IMR-90 (cell line): ENCODE results near the gene ANO4. TPM values are rescaled to one million over a fixed set of nuclear protein-coding genes. Genes with fewer than 3 reads are reported as not detected.

Source experiments
- ATAC-seq: fragments of 200-7000 bp; cut with Tn5 transposase; 2 replicates; pipeline ENCODE4 v1.9.1; 2020; ENCODE audit warnings: low read depth, mild to moderate bottlenecking, moderate library complexity
- BruUV-seq: library from RNA; stranded (reverse); fragments of 400-500 nt; replicated peaks from 2 replicates; lab custom pipeline; 2021; lab: Mats Ljungman, UMichigan
- CTCF ChIA-PET: fragments of 300-600 bp; formaldehyde crosslinking; extraction: SDS; loops from one replicate; lab custom pipeline; 2021; ENCODE audit warnings: antibody characterized with exemption; lab: Yijun Ruan, JAX
- POLR2A ChIA-PET: fragments of 300-600 bp; sonication (Branson Sonifier 250); formaldehyde crosslinking; loops from one replicate; lab custom pipeline; 2022; ENCODE audit warnings: antibody characterized with exemption; ENCODE audit not compliant: unreplicated experiment; lab: Charles Lee
- DNase-seq: peaks from one replicate; pipeline ENCODE4 v3.0.0; 2013
- H2AFZ ChIP-seq: replicated peaks from 2 replicates; pipeline ENCODE3; 2013; ENCODE audit warnings: low read length, mild to moderate bottlenecking; ENCODE audit not compliant: poor library complexity
- H2AK5ac ChIP-seq: 2 replicates; pipeline ENCODE4 v1.6.1; 2013; ENCODE audit warnings: low read depth, low read length, inconsistent platforms
- H2AK9ac ChIP-seq: replicated peaks from 2 replicates; pipeline ENCODE3; 2013; ENCODE audit warnings: mild to moderate bottlenecking, low read depth, low read length, moderate library complexity; ENCODE audit not compliant: poor library complexity
- H2BK120ac ChIP-seq: 2 replicates; pipeline ENCODE4 v1.6.1; 2013; ENCODE audit warnings: low read depth, low read length, inconsistent platforms
- H2BK15ac ChIP-seq: 3 replicates; pipeline ENCODE4 v1.6.1; 2013; ENCODE audit warnings: low read depth, low read length, inconsistent platforms
- H2BK20ac ChIP-seq: 2 replicates; pipeline ENCODE4 v1.6.1; 2013; ENCODE audit warnings: low read depth, mild to moderate bottlenecking, inconsistent platforms, low read length, moderate library complexity
- H2BK5ac ChIP-seq: 2 replicates; pipeline ENCODE4 v1.6.1; 2013; ENCODE audit warnings: mild to moderate bottlenecking, low read depth, low read length, inconsistent platforms; ENCODE audit not compliant: poor library complexity, severe bottlenecking
- H3K14ac ChIP-seq: replicated peaks from 2 replicates; pipeline ENCODE4 v1.6.1; 2013; ENCODE audit warnings: low read depth, low read length, inconsistent platforms
- H3K18ac ChIP-seq: 2 replicates; pipeline ENCODE4 v1.6.1; 2013; ENCODE audit warnings: low read depth, low read length, control low read depth
- H3K23ac ChIP-seq: 2 replicates; pipeline ENCODE4 v1.6.1; 2013; ENCODE audit warnings: low read depth, low read length, inconsistent platforms
- H3K27ac ChIP-seq: 2 replicates; pipeline ENCODE4 v1.5.1; 2013; ENCODE audit warnings: mild to moderate bottlenecking, control low read depth, low read length; ENCODE audit not compliant: insufficient read depth
- H3K27me3 ChIP-seq: 2 replicates; pipeline ENCODE4 v1.6.1; 2013; ENCODE audit warnings: low read length; ENCODE audit not compliant: control insufficient read depth, insufficient read depth
- H3K36me3 ChIP-seq: 2 replicates; pipeline ENCODE4 v1.6.1; 2013; ENCODE audit warnings: low read length, mixed read lengths; ENCODE audit not compliant: control insufficient read depth, insufficient read depth
- H3K4ac ChIP-seq: 2 replicates; pipeline ENCODE4 v1.6.1; 2013; ENCODE audit warnings: low read depth, low read length, inconsistent platforms
- H3K4me1 ChIP-seq: 2 replicates; pipeline ENCODE4 v1.6.1; 2013; ENCODE audit warnings: low read length, mixed read lengths; ENCODE audit not compliant: control insufficient read depth, insufficient read depth
- H3K4me2 ChIP-seq: 2 replicates; pipeline ENCODE4 v1.6.1; 2013; ENCODE audit warnings: low read depth, mild to moderate bottlenecking, control low read depth, low read length, moderate library complexity
- H3K4me3 ChIP-seq: 2 replicates; pipeline ENCODE4 v1.5.1; 2013; ENCODE audit warnings: low read depth, mild to moderate bottlenecking, control low read depth, low read length, moderate library complexity; ENCODE audit not compliant: insufficient read depth
- H3K56ac ChIP-seq: 2 replicates; pipeline ENCODE4 v1.6.1; 2013; ENCODE audit warnings: low read length, inconsistent platforms; ENCODE audit not compliant: insufficient read depth; ENCODE audit errors: extremely low read depth
- H3K79me1 ChIP-seq, 2 experiments: 2 replicates each; pipeline ENCODE4 v1.6.1; 2013; ENCODE audit warnings: low read length in 2 of 2, inconsistent platforms in 1 of 2, low read depth in 1 of 2
- H3K9ac ChIP-seq: 2 replicates; pipeline ENCODE4 v1.6.1; 2013; ENCODE audit warnings: low read depth, low read length, control low read depth
- H3K9me1 ChIP-seq: 2 replicates; pipeline ENCODE4 v1.6.1; 2013; ENCODE audit warnings: low read length, inconsistent platforms; ENCODE audit not compliant: insufficient read depth
- H3K9me3 ChIP-seq: 2 replicates; pipeline ENCODE4 v1.6.1; 2013; ENCODE audit warnings: low read length; ENCODE audit not compliant: control insufficient read depth, insufficient read depth
- H4K20me1 ChIP-seq: 2 replicates; pipeline ENCODE4 v1.6.1; 2013; ENCODE audit warnings: low read length, inconsistent platforms; ENCODE audit not compliant: insufficient read depth
- H4K5ac ChIP-seq: 2 replicates; pipeline ENCODE4 v1.6.1; 2013; ENCODE audit warnings: mild to moderate bottlenecking, low read depth, low read length, control low read depth
- H4K8ac ChIP-seq, 2 experiments: 2 replicates each; pipeline ENCODE4 v1.6.1; 2013; ENCODE audit warnings: low read depth in 2 of 2, low read length in 2 of 2, control low read depth in 1 of 2, inconsistent platforms in 1 of 2
- H4K91ac ChIP-seq: 2 replicates; pipeline ENCODE4 v1.6.1; 2013; ENCODE audit warnings: low read depth, low read length, inconsistent platforms; ENCODE audit not compliant: insufficient read depth
- CEBPB ChIP-seq: IDR thresholded peaks from 2 replicates; pipeline ENCODE4 v1.6.1; 2012; ENCODE audit warnings: low read depth, low read length, improper control_type of control experiment
- CHD1 ChIP-seq: IDR thresholded peaks from 2 replicates; pipeline ENCODE4 v1.6.1; 2012; ENCODE audit warnings: low read depth, low read length, improper control_type of control experiment
- CTCF ChIP-seq: conservative IDR thresholded peaks from 2 replicates; pipeline ENCODE4 v1.5.1; 2012; ENCODE audit warnings: mild to moderate bottlenecking, low read depth, low read length, improper control_type of control experiment
- MAFK ChIP-seq: IDR thresholded peaks from 2 replicates; pipeline ENCODE4 v1.6.1; 2012; ENCODE audit warnings: low read depth, low read length, improper control_type of control experiment
- MAZ ChIP-seq: IDR thresholded peaks from 2 replicates; pipeline ENCODE4 v1.6.1; 2012; ENCODE audit warnings: low read depth, mild to moderate bottlenecking, low read length, improper control_type of control experiment, moderate library complexity, borderline replicate concordance
- MXI1 ChIP-seq: IDR thresholded peaks from 2 replicates; pipeline ENCODE4 v1.6.1; 2012; ENCODE audit warnings: low read depth, mild to moderate bottlenecking, low read length, moderate library complexity, borderline replicate concordance
- SMC3 ChIP-seq: fragments of 150-350 bp; IDR thresholded peaks from 2 replicates; pipeline ENCODE4 v1.6.1; 2016; ENCODE audit warnings: low read depth, mild to moderate bottlenecking, antibody characterized with exemption, low read length, moderate library complexity
- WGBS, 2 experiments: methylation state at CpG; one replicate each; pipeline versions ENCODE4 v1.1.5 to v1.1.7; 2013; ENCODE audit warnings: missing lambda C conversion rate in 2 of 2; ENCODE audit not compliant: insufficient read length in 1 of 2; ENCODE audit errors: extremely low coverage in 2 of 2; 5-methylcytosine and 5-hydroxymethylcytosine counted together
- dilution Hi-C: fragments of 300-500 bp; cut with HindIII; formaldehyde crosslinking; loops from one replicate; pipeline ENCODE4 v1.14.3; 2018; ENCODE audit warnings: low sequenced_read_pairs; ENCODE audit not compliant: unreplicated experiment
- in situ Hi-C: fragments of 300-500 bp; cut with MboI; formaldehyde crosslinking; loops from 3 replicates; pipeline ENCODE4 v1.14.3; 2019; ENCODE audit warnings: low sequenced_read_pairs, inconsistent platforms, mixed read lengths
- intact Hi-C: fragments of 100-400 bp; cut with micrococcal nuclease; formaldehyde crosslinking; loops from 2 replicates; pipeline ENCODE4 v1.10.0; 2022
- polyA plus RNA-seq, 3 experiments: library from polyadenylated mRNA; depleted of rRNA; stranded (reverse); fragments of >200 nt; gene quantifications; 2 replicates each; pipeline ENCODE4 v1.2.3, GENCODE V29; 2012; ENCODE audit warnings: low replicate concordance in 1 of 3
- total RNA-seq: library from RNA; depleted of rRNA; stranded (reverse); fragments of >200 nt; gene quantifications from 2 replicates; pipeline ENCODE4 v1.2.3, GENCODE V29; 2012

Gene ANO4
- total and polyA plus RNA-seq, 2 of the 4 experiments (the other 2 are of a cell fraction) = 4.7 to 10.2 TPM

GRCh38 chr12:101039848-101040531 is 245.4 kb downstream of the ANO4 start:
- in situ Hi-C loops (no loop called here), dilution Hi-C loops (no loop called here), intact Hi-C loops (no loop called here)
- DNase-seq = no peak
- H3K18ac ChIP-seq = no peak overlapping the region
- no peak overlapping the region for H3K4ac ChIP-seq
- no peak overlapping the region for H4K8ac ChIP-seq
- H4K91ac ChIP-seq = no peak overlapping the region
- H3K56ac ChIP-seq = no peak overlapping the region
- BruUV-seq = no TSS peak
- H3K4me3 ChIP-seq = no peak overlapping the region
- no peaks in the 10 kb centered on the region for H3K9me3 ChIP-seq
- H2BK5ac ChIP-seq = no peak overlapping the region
- no peaks in the 10 kb centered on the region for H3K27me3 ChIP-seq
- CTCF ChIA-PET = interaction anchor here (0.6 kb wide), 1 partner anchor 15 kb away, joined by 6 read pairs; no protein-coding TSS in a partner anchor
- H4K20me1 ChIP-seq = no peaks in the 10 kb centered on the region
- H2BK15ac ChIP-seq = no peak overlapping the region
- no peak overlapping the region for H2AFZ ChIP-seq
- ATAC-seq = no peak
- peaks cover 5% of the 10 kb centered on the region for H3K36me3 ChIP-seq
- no peaks in the 10 kb centered on the region for H3K79me1 ChIP-seq
- no peak for TF ChIP-seq SMC3
- no peak for TF ChIP-seq CEBPB
- no peak for TF ChIP-seq CTCF
- no peak for TF ChIP-seq MAZ
- no peak for TF ChIP-seq CHD1
- TF ChIP-seq MAFK = no peak
- no peak for TF ChIP-seq MXI1
- no peak overlapping the region for H2BK120ac ChIP-seq
- no peak overlapping the region for H2AK5ac ChIP-seq
- no peak overlapping the region for H3K23ac ChIP-seq
- POLR2A ChIA-PET = no interaction called here
- no peak overlapping the region for H4K5ac ChIP-seq
- no peak overlapping the region for H2AK9ac ChIP-seq
- no CpG with 5 or more reads among the region's 6 CpGs for WGBS, 2 experiments
- no peak overlapping the region for H3K14ac ChIP-seq
- H3K9me1 ChIP-seq = no peaks in the 10 kb centered on the region
- H2BK20ac ChIP-seq = no peak overlapping the region
- H3K9ac ChIP-seq = no peak overlapping the region
- no peak overlapping the region for H3K27ac ChIP-seq
- no peak overlapping the region for H3K4me2 ChIP-seq
- no peaks in the 10 kb centered on the region; the same call in 1 of the 2 replicates for H3K4me1 ChIP-seq
